Gastrocnemius medialis (tissue), 4 donors: Measurements from ENCODE around the gene MAMDC4. TPM values are rescaled to one million over a fixed set of nuclear protein-coding genes. Genes with fewer than 3 reads are reported as not detected.

Experiments used
- ATAC-seq, 2 donors: fragments of 150-250 bp; one replicate each; pipeline ENCODE4 v1.9.1; 2016
- DNase-seq, 2 donors: peaks; one replicate each; pipeline ENCODE4 v3.0.0-alpha.2; 2019
- H3K27ac ChIP-seq, 4 donors: fragments of 200-600 bp; sonication (generic); 1 replicate in 1 of 4; 2 replicates in 3 of 4; pipeline ENCODE4 v1.5.1; 2016 to 2018; ENCODE audit warnings: mild to moderate bottlenecking in 2 of 4, moderate library complexity in 1 of 4
- H3K27me3 ChIP-seq, 3 donors: fragments of 200-600 bp; sonication (generic) in 2 of 3; 1 replicate in 1 of 3; 2 replicates in 2 of 3; pipeline versions ENCODE4 v1.5.1 to v1.6.0; 2016 to 2019; ENCODE audit warnings: mild to moderate bottlenecking in 1 of 3, moderate library complexity in 1 of 3
- H3K36me3 ChIP-seq, 2 donors: fragments of 200-600 bp; sonication (generic) in 1 of 2; one replicate each; pipeline ENCODE4 v1.5.1; 2017 to 2018
- H3K4me1 ChIP-seq, 2 donors: fragments of 200-600 bp; sonication (generic) in 1 of 2; one replicate each; pipeline ENCODE4 v1.5.1; 2016 to 2017; ENCODE audit warnings: mild to moderate bottlenecking in 2 of 2
- H3K4me3 ChIP-seq, 4 donors: fragments of 200-600 bp; sonication (generic) in 3 of 4; 1 replicate in 1 of 4; 2 replicates in 3 of 4; pipeline ENCODE4 v1.5.1; 2016 to 2019; ENCODE audit warnings: mild to moderate bottlenecking in 2 of 4
- H3K9me3 ChIP-seq, 3 donors: fragments of 200-600 bp; sonication (generic) in 2 of 3; 1 replicate in 1 of 3; 2 replicates in 2 of 3; pipeline ENCODE4 v1.5.1; 2016 to 2019
- CTCF ChIP-seq, 5 experiments: fragments of 450-650 bp in 3 of 5; fragments of 200-600 bp in 2 of 5; sonication (generic) in 2 of 5; IDR thresholded peaks in 4 of 5; conservative IDR thresholded peaks in 1 of 5; 1 replicate in 4 of 5; 2 replicates in 1 of 5; pipeline ENCODE4 v1.5.1; 2016 to 2019; ENCODE audit warnings: antibody characterized with exemption in 5 of 5, mild to moderate bottlenecking in 3 of 5, moderate library complexity in 3 of 5
- POLR2A ChIP-seq, 2 donors: fragments of 450-650 bp; IDR thresholded peaks; one replicate each; pipeline ENCODE4 v1.6.1; 2017; ENCODE audit warnings: antibody characterized with exemption in 2 of 2, mild to moderate bottlenecking in 2 of 2, moderate library complexity in 2 of 2
- in situ Hi-C, 4 donors: fragments of 200-750 bp; cut with MboI; loops; one replicate each; pipeline versions ENCODE4 v1.15.0 to v1.8.0; 2017; ENCODE audit warnings: low sequenced_read_pairs in 4 of 4
- intact Hi-C: fragments of 100-400 bp; cut with DNase I; formaldehyde crosslinking; loops from one replicate; pipeline ENCODE4 v1.15.1; 2023; ENCODE audit warnings: low total_unique reads
- total RNA-seq, 4 donors: library from RNA; depleted of rRNA; stranded (reverse); fragments of >200 nt; gene quantifications; one replicate each; pipeline versions ENCODE4 v1.1.0 to v1.2.3, GENCODE V29; 2016

Gene MAMDC4
- total RNA-seq, 4 donors from 2014 or later = 0.95 to 2.3 (median 1.7) TPM

DNA sequence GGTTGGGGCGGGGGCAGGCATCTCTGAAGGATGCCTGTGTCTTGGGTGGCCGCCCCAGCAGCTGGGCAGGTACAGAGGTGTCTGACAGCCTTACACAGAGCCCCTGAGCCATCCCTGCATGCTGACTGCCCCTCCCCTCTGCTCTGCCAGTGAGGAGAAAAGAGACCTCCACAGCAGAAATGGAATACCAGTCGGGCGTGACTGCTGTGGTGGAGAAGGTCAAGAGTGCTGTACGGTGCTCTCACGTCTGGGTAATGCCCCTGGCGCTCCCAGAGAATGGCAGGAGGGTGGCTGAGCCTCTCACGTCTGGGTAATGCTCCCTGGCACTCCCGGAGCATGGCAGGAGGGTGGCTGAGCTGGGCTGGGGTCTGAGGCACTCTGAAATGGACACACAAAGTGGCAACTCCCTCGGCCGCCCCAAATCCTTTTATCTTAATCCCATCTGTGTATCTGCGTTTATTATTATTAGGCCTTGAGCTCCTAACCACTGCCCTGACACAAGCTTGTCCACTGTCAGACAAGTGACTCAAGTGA lies 46.9 kb upstream of the MAMDC4 start:
- no peaks in the 10 kb centered on the region for H3K36me3 ChIP-seq
- in situ Hi-C loops (no loop called here), intact Hi-C loops (no loop called here)
- no peak overlapping the region for H3K4me3 ChIP-seq
- no peaks in the 10 kb centered on the region for H3K9me3 ChIP-seq
- H3K27me3 ChIP-seq = peaks cover 12 to 22% (median 18%) of the 10 kb centered on the region in 3 donors
- H3K4me1 ChIP-seq = peaks cover 32% of the 10 kb centered on the region in 2 donors
- DNase-seq (no peak), ATAC-seq (no peak)
- no peak overlapping the region for H3K27ac ChIP-seq
- TF ChIP-seq CTCF (IDR thresholded peaks at IDR 0.05 in 4 of 5, conservative IDR thresholded peaks at IDR 0.05 in 1 of 5) (no peak), POLR2A (IDR thresholded peaks at IDR 0.05) (no peak)

DNA sequence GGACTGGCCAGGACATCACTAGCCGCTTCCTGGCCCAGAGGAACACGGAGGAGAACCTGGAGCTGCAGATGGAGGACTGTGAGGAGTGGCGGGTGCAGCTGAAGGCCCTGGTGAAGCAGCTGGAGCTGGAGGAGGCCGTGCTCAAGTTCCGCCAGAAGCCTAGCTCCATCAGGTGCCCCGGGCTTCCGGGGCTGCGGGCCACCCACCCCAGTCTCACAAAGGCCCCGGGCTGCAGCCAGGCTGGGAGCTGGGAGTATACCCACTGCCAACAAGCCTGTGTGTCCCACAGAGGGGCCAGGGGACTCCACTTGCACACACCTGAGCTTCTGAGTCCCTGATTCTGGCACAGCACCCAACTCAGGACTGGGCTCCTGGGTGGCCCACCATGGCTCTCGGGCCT lies 46.1 kb upstream of the MAMDC4 start:
- no peak for ATAC-seq
- Histone ChIP-seq H3K36me3 (no peaks in the 10 kb centered on the region), H3K9me3 (no peaks in the 10 kb centered on the region), H3K4me3 (no peak overlapping the region), H3K4me1 (peaks cover 31 to 35% of the 10 kb centered on the region in 2 donors), H3K27ac (no peak overlapping the region), H3K27me3 (peaks cover 6 to 14% (median 11%) of the 10 kb centered on the region in 3 donors)
- in situ Hi-C loops = no loop called here
- no peak for TF ChIP-seq CTCF (IDR thresholded peaks at IDR 0.05 in 4 of 5, conservative IDR thresholded peaks at IDR 0.05 in 1 of 5)
- no peak for TF ChIP-seq POLR2A (IDR thresholded peaks at IDR 0.05)
- intact Hi-C loops = loop anchor here (2.0 kb wide), 1 partner anchor 43 kb away; the partner anchor contains the start of gene PHPT1
- no peak for DNase-seq

- no peaks in the 10 kb centered on the region for H3K36me3 ChIP-seq
- TF ChIP-seq POLR2A (IDR thresholded peaks at IDR 0.05) (no peak), CTCF (IDR thresholded peaks at IDR 0.05 in 4 of 5, conservative IDR thresholded peaks at IDR 0.05 in 1 of 5) (no peak)
- no peaks in the 10 kb centered on the region for H3K9me3 ChIP-seq
- peaks cover 0 to 8% (median 8%) of the 10 kb centered on the region in 3 donors for H3K27me3 ChIP-seq
- in situ Hi-C loops (no loop called here), intact Hi-C loops (loop anchor here (1.0 to 2.0 kb wide), 2 partner anchors 42 to 138 kb away; partner anchors contain the start of genes FBXW5 and PHPT1)
- H3K4me3 ChIP-seq = peak overlapping the region; percentile 64 to 94 (median 72)
- ATAC-seq = no peak
- peak overlapping the region; percentile 82 to 94 (median 90) for H3K27ac ChIP-seq
- H3K4me1 ChIP-seq = peaks cover 31 to 35% of the 10 kb centered on the region in 2 donors
- no peak for DNase-seq
Observed at GRCh38 chr9:136806631-136807201, 45.4 kb upstream of the MAMDC4 start.

GRCh38 chr9:136807281-136808074 lies 44.7 kb upstream of the MAMDC4 start, which contains the start of gene RABL6:
Gene RABL6 (plus strand): TSS chr9:136807948. CDS start chr9:136808197, 249 bp downstream.
- Histone ChIP-seq H3K4me3 (peak within 1 kb of the TSS; percentile 76 to 98 (median 92)), H3K4me1 (peaks cover 31 to 35% of the 10 kb centered on the region in 2 donors), H3K36me3 (no peaks in the 10 kb centered on the region), H3K27me3 (peaks cover 0 to under 1% (median 0%) of the 10 kb centered on the region in 3 donors), H3K27ac (peak within 1 kb of the TSS; percentile 82 to 94 (median 90)), H3K9me3 (no peaks in the 10 kb centered on the region)
- DNase-seq (peak; percentile 29 to 66), ATAC-seq (peak; percentile 92 to 93)
- TF ChIP-seq CTCF (IDR thresholded peaks at IDR 0.05 in 4 of 5, conservative IDR thresholded peaks at IDR 0.05 in 1 of 5) (no peak), POLR2A (IDR thresholded peaks at IDR 0.05) (peak; percentile 65 to 80)
- intact Hi-C loops (loop anchor here (1.0 to 2.0 kb wide), 2 partner anchors 41 to 137 kb away; partner anchors contain the start of genes FBXW5 and PHPT1), in situ Hi-C loops (no loop called here)
